HepG2 (cell line): ENCODE results near the gene NCKIPSD.

ENCODE experiments used
- CTCF ChIP-seq: sonication (generic); formaldehyde crosslinking; IDR thresholded peaks from 2 replicates; pipeline ENCODE4 v1.5.0; 2020; ENCODE audit warnings: mild to moderate bottlenecking, missing genetic modification reagents, moderate library complexity
- EZH2 ChIP-seq: conservative IDR thresholded peaks from 2 replicates; pipeline ENCODE4 v1.6.1; 2012; ENCODE audit warnings: mild to moderate bottlenecking, low read depth, low read length, moderate library complexity
- MLX ChIP-seq: IDR thresholded peaks from 2 replicates; pipeline ENCODE4 v1.6.1; 2016
- MYC ChIP-seq: sonication (generic); formaldehyde crosslinking; IDR thresholded peaks from 2 replicates; pipeline ENCODE4 v1.9.0; 2021; ENCODE audit warnings: missing genetic modification reagents, borderline replicate concordance

GRCh38 chr3:48678056-48678455 is 7.7 kb downstream of the NCKIPSD start:
- no peak for TF ChIP-seq EZH2
- TF ChIP-seq MLX (CRISPR knock-in tag): no peak
- no peak for TF ChIP-seq CTCF (CRISPR knock-in tag)
- TF ChIP-seq MYC (CRISPR knock-in tag): no peak
